GM12865 (cell line): Measurements from ENCODE around the gene DPM2.

Source experiments
- DNase-seq: peaks from one replicate; pipeline ENCODE4 v3.0.0; 2010; ENCODE audit warnings: low read depth
- H3K4me3 ChIP-seq: 2 replicates; pipeline ENCODE4 v1.5.1; 2011; ENCODE audit warnings: mild to moderate bottlenecking, low read depth, low read length, control low read depth
- CTCF ChIP-seq: IDR thresholded peaks from 2 replicates; pipeline ENCODE4 v1.5.1; 2011; ENCODE audit warnings: low read length, control low read depth, low read depth, inconsistent platforms; ENCODE audit not compliant: insufficient read depth; ENCODE audit errors: missing control alignments

Gene DPM2

GRCh38 chr9:127930231-127931091 is 7.2 kb downstream of the DPM2 start, which contains the start of gene PIP5KL1:
Gene PIP5KL1 (minus strand): TSS chr9:127930777. CDS start chr9:127930752, 25 bp downstream.
- TF ChIP-seq CTCF = no peak
- peak; percentile 85 for DNase-seq
- peak within 1 kb of the TSS; percentile 52 for H3K4me3 ChIP-seq

- DNase-seq = no peak
- TF ChIP-seq CTCF = no peak
Observed at GRCh38 chr9:127929625-127929979, 8.1 kb downstream of the DPM2 start.

DNA sequence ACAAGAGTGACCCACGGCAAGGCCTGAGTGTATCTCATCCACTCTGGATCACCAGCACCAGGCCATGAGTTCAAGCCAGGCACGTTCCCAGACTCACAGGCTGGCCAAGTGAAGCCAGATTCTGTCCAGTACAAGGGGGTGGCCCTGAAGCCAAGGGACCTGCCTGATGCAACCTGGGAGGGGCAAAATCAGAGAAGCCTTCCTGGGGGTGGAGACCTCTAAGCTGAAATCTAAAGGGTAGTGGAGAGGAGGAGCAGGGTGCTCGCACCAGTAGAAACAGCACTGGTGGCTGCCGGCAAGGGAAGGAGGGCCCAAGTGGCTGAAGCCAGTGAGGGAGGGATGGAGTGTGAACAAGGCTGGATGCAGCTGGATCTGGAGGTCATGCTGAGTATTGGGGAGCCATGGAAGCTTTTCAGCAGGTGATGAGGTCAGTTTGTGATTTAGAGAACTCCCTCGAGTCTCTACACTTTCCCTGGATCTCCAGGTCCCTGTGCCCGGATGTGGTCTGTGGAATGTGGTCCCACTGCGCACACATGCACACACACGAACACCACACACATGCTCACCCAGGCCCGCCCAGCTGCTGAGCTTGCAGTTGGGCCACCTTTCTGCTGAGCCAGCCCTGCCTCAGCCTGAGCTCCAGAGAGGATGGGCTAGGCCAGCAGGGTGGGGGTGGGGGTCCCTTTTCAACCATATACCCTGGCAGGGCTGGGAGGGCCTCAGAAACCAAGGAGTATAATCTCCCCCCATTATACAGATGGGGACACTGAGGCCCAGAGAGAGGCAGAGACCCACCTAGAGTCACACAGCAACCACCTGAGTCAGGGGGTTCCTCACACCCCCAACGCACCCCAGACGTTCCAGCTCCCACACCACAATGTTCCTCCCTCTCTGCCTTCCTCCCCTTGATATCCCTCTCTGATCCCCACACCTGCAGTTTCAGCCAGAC is 8.7 kb downstream of the DPM2 start:
- no peak for DNase-seq
- no peak overlapping the region for H3K4me3 ChIP-seq
- no peak for TF ChIP-seq CTCF

More at GRCh38 chr9:127929625-127929979, 8.1 kb downstream of the DPM2 start:
- no peak overlapping the region for H3K4me3 ChIP-seq

- no peak for DNase-seq
- TF ChIP-seq CTCF = no peak
Observed at GRCh38 chr9:127927988-127928675, 9.5 kb downstream of the DPM2 start.

GRCh38 chr9:127927201-127927987 is 10.3 kb downstream of the DPM2 start:
- peak; percentile 55 for DNase-seq
- no peak for TF ChIP-seq CTCF
- peak overlapping the region; percentile 30 for H3K4me3 ChIP-seq

More at GRCh38 chr9:127927988-127928675, 9.5 kb downstream of the DPM2 start:
- no peak overlapping the region for H3K4me3 ChIP-seq

- peak overlapping the region; percentile 30 for H3K4me3 ChIP-seq
- no peak for DNase-seq
- no peak for TF ChIP-seq CTCF
Observed at GRCh38 chr9:127926906-127927200, 10.8 kb downstream of the DPM2 start.
